Activated T-helper 1 cell treated with anti-CD3 and anti-CD28 coated beads, Interleukin-12 subunit alpha, Interleukin-12 subunit beta, Interleukin-2, Interleukin-4 antibody, amounts not matched to agents 30 ng/mL and 10 ng/mL and 1 ng/mL, durations not matched to agents 14 hours and 24 hours and 36 hours (primary cell): ENCODE results near the gene FAM193A. TPM values are rescaled to one million over a fixed set of nuclear protein-coding genes. Genes with fewer than 3 reads are reported as not detected.
A peak's percentile ranks its signal among the peaks of the same experiment; 100 is the strongest.
"Not testable (repeated sequence)": the region's sequence is repeated elsewhere in the genome, so short reads cannot be mapped to it uniquely, and the experiment has no call there.

Experiments
- DNase-seq: peaks from one replicate; pipeline ENCODE4 v3.0.0; 2021; ENCODE audit warnings: low spot score
- H3K27ac Mint-ChIP-seq: one replicate; pipeline ENCODE4 v1.8.0; 2021; ENCODE audit warnings: mild to moderate bottlenecking, mixed read lengths
- H3K27me3 Mint-ChIP-seq: one replicate; pipeline ENCODE4 v1.8.0; 2022; ENCODE audit warnings: mild to moderate bottlenecking, moderate library complexity, mixed read lengths; ENCODE audit not compliant: insufficient read depth
- H3K36me3 Mint-ChIP-seq: one replicate; pipeline ENCODE4 v1.8.0; 2021; ENCODE audit warnings: low read depth, mixed read lengths
- H3K4me1 Mint-ChIP-seq: one replicate; pipeline ENCODE4 v1.8.0; 2021; ENCODE audit warnings: low read depth, mixed read lengths
- H3K4me3 Mint-ChIP-seq: one replicate; pipeline ENCODE4 v1.8.0; 2021; ENCODE audit warnings: mild to moderate bottlenecking, moderate library complexity, mixed read lengths
- H3K9me3 Mint-ChIP-seq: one replicate; pipeline ENCODE4 v1.8.0; 2021; ENCODE audit warnings: mixed read lengths
- intact Hi-C: fragments of 100-400 bp; cut with micrococcal nuclease; formaldehyde crosslinking; loops from one replicate; pipeline ENCODE4 v1.15.1; 2024
- total RNA-seq: library from RNA; stranded (reverse); gene quantifications from 2 replicates; pipeline ENCODE4 v1.2.3, GENCODE V29; 2022

FAM193A gene
- total RNA-seq, 1 donor from 2014 or later = 32.2 TPM

DNA sequence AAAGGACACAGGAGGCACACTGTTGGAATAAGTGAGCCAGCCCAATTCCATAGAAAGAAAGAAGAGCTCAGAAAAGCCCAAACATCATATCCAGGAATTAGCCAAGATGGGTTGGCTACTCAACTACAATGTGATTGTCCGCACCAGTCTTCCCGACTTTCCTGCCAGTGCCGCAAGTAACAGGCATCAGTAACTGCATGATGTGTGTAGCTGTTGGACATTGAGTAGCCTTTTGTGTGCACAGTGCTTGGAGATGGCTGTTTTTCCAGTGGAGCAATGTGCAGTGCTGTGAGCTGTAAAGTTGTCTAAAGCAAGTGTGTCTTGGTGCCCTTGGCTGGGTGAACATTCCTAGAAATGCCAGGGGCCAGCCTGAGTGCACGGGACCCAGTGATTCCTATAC, 29.2 kb upstream of the FAM193A start:
- intact Hi-C loops = no loop called here
- peaks cover 30% of the 10 kb centered on the region for H3K36me3 Mint-ChIP-seq

DNA sequence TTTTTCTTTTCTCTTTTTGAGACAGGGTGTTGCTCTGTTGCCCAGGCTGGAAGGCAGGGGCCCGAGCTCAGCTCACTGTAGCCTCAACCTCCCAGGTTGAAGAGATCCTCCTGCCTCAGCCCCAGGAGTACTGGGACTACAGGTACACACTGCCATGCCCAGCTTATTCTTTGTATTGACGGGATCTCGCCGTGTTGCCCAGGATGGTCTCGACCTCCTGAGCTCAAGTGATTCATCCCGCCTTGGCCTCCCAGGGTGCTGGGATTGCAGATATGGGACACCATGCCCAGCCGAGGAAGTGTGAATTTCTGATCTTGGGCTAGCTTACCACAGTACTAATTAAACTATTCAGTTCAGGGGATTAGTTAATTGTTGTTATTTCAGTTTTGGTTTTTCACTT, 28.6 kb upstream of the FAM193A start:
- intact Hi-C loops = no loop called here
- H3K9me3 Mint-ChIP-seq = no peaks in the 10 kb centered on the region
- DNase-seq = no peak
- H3K36me3 Mint-ChIP-seq = peaks cover 32% of the 10 kb centered on the region
- peaks cover 19% of the 10 kb centered on the region for H3K4me1 Mint-ChIP-seq
- no peak overlapping the region for H3K4me3 Mint-ChIP-seq
- H3K27ac Mint-ChIP-seq = no peak overlapping the region
- no peaks in the 10 kb centered on the region for H3K27me3 Mint-ChIP-seq

More for the DNA sequence above, 29.2 kb upstream of the FAM193A start:
- Mint-ChIP-seq H3K4me1 (peaks cover 19% of the 10 kb centered on the region), H3K27ac (no peak overlapping the region), H3K9me3 (no peaks in the 10 kb centered on the region), H3K27me3 (no peaks in the 10 kb centered on the region), H3K4me3 (no peak overlapping the region)
- DNase-seq = no peak

DNA sequence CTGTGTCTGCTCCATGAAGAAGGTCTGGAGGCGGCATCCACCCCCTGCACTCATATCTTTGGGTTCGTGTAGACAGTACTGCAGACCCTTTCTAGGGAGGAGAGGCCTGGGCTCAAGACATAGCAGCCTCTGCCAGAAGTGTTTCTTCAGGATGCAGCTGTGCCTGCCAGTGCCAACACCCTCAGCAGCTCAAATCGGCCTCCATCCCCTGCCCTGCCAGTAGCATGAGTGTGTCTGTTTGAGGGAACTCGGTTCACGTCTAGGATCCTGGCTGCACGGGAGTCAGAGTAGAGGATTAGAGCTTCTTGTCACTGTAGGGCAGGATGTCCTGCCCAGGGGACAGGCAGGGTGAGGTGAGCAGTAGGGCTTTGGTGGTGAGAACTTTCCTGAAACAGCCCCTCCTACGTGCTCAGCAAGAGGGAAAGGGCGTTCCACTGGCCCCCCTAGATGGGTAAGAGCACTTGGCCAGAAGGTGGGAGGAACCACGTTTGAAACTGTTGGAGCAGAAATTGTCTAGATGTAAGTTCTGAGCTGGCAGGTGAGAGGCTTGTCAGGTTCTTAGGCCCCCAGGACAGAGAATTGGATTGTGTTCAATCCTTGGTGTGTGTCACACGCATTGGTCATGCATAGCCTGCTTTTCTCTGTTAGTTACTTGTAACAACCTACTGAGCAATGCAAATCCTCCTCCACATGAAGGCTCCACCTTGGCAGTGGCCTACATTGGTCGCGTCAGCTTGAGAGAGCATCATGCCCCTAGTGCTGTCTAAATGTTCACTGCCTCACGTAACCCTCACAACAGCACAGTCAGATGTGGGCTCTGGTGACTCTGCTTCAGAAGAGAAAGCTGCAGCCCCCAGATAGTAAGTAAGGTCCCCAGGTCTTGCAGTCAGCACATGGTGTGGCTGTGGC, 25.8 kb upstream of the FAM193A start:
- Mint-ChIP-seq H3K36me3 (peaks cover 53% of the 10 kb centered on the region), H3K9me3 (no peaks in the 10 kb centered on the region), H3K27me3 (no peaks in the 10 kb centered on the region), H3K27ac (peak overlapping the region; percentile 61), H3K4me3 (no peak overlapping the region), H3K4me1 (peaks cover 19% of the 10 kb centered on the region)
- DNase-seq = no peak
- intact Hi-C loops = no loop called here

DNA sequence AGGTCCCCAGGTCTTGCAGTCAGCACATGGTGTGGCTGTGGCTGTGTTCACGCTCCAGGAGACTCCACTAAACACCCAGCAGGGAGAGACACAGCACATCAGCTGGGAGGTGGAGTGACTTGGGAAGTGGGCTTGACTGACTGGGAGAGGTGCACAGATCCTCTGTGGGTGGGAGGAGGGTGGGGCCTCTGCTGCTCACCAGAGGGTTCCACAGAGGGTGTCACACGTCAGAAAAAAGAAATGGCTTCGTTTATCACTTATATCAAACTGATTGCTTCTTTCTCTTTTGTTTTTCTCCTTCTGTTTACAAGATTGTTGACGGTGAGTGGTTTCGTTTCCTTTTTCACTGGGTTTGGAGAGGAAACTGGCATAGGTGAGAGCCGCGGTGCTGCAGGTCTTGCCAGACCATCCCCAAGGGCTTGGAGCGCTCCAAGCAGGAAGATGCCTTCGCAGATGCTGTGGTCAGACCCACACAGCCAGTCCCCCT, 24.8 kb upstream of the FAM193A start:
- Mint-ChIP-seq H3K4me3 (no peak overlapping the region), H3K9me3 (no peaks in the 10 kb centered on the region), H3K36me3 (peaks cover 61% of the 10 kb centered on the region), H3K27me3 (no peaks in the 10 kb centered on the region), H3K4me1 (peaks cover 19% of the 10 kb centered on the region), H3K27ac (peak overlapping the region; percentile 10)
- no peak for DNase-seq
- intact Hi-C loops = no loop called here

DNA sequence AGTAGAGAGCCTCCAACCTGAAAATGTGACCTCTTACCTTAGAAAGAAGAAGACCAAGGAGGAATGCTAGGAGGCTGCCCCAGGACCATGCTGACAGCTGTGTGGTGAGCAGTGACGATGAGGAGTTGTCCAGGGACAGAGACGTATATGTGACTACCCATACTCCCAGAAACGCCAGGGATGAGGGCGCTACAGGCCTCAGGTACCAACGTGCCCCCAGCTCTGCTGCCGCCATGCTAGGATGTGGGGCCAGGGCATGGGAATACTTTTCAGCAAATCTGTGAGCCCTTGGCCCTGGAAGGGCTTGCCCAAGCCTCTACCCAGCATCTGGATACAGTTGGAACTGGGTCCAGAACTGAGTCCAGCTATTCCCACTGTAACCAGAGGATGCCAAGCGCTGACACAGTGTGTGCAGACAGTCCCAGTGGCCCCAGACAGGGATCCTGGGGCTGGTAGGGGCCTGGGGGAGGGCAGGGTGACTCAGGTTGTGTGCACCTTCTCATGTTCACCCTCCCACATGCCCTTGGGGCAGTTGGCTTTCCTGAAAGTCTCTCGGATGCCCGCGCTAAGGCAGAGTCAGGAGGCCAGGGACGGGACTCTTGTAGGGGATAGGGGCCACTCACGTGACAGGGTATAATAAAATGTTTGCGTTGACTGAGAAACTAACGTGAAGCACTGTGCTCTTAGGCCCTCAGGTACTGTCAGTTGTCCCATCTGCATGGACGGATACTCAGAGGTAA, 23.9 kb upstream of the FAM193A start:
- H3K4me3 Mint-ChIP-seq = no peak overlapping the region
- no peaks in the 10 kb centered on the region for H3K9me3 Mint-ChIP-seq
- DNase-seq = no peak
- H3K4me1 Mint-ChIP-seq = peaks cover 11% of the 10 kb centered on the region
- peaks cover 54% of the 10 kb centered on the region for H3K36me3 Mint-ChIP-seq
- H3K27me3 Mint-ChIP-seq = no peaks in the 10 kb centered on the region
- H3K27ac Mint-ChIP-seq = no peak overlapping the region
- intact Hi-C loops = no loop called here

DNA sequence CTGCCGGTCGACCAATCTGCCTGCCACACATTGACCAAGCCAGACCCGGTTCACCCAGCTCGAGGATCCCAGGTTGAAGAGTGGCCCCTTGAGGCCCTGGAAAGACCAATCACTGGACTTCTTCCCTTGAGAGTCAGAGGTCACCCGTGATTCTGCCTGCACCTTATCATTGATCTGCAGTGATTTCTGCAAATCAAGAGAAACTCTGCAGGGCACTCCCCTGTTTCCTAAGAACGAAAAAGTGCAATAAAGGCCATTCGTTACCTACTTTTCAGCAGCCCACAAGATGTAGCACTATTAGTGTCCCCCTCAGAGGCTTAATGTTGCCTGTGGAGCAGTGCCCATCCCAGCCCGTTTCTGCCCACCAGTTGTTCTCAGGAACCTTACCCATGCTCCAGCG, 22.3 kb upstream of the FAM193A start:
- DNase-seq, H3K27ac Mint-ChIP-seq, H3K4me3 Mint-ChIP-seq, H3K27me3 Mint-ChIP-seq, H3K9me3 Mint-ChIP-seq, intact Hi-C loops, H3K4me1 Mint-ChIP-seq: not testable (repeated sequence)
- H3K36me3 Mint-ChIP-seq = peaks cover 47% of the 10 kb centered on the region

DNA sequence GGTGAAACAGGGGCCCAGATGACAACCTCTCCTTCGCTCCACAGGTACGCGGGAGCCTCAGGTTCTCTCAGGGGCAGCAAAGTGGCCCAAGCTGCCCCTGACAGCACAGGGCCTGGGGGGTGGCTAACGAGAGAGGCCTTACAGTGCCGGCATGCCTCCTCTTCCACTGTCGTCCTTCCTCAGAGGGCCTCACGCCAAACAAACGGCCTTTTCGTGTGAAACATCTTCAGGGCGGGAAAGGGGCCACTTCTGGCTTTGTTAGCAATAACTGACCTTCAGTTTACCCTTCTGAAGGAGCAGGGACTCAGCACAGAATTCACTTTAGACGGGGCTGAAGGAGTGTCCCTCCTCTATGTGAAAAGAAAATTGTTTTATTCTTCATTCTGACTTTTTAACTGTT, 21.5 kb upstream of the FAM193A start:
- H3K4me3 Mint-ChIP-seq, H3K4me1 Mint-ChIP-seq, DNase-seq, intact Hi-C loops, H3K27ac Mint-ChIP-seq, H3K27me3 Mint-ChIP-seq, H3K9me3 Mint-ChIP-seq: not testable (repeated sequence)
- peaks cover 45% of the 10 kb centered on the region for H3K36me3 Mint-ChIP-seq

DNA sequence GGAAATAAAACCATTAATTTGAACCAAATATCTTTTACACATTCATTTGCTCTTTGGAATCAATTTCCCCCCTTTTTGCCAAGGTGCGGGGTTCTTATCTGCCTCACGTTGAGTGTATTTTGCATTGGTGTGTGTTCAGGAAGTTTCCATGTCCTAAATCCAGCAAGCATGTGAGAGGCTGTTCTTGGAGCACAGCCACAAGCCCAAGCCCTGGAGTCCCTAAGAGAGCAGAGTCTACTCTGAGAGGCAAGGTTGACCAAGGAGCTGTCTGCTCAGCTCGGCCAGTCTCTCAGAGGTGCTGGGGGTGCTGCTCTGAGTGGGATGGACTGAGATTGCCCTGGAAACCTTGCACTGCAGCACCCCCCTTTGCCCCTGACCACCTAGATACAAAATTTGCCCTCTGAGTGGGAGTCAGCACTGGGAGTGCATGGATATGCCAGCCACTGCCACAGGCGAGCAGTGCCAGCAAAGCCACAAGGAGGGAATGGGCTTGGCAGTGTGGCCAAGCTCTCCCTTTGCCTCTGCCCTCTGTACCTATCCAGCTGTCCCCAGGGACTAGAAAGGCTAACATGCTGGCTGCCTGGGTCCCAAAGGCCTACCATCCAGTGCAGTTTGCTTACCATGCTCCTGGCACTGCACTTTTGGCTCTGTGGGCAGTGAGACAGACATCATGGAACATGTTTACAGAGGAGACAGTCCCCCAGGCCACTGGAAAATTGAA, 20.5 kb upstream of the FAM193A start:
- no peak for DNase-seq
- Mint-ChIP-seq H3K4me1 (no peaks in the 10 kb centered on the region), H3K9me3 (no peaks in the 10 kb centered on the region), H3K27me3 (no peaks in the 10 kb centered on the region), H3K4me3 (no peak overlapping the region), H3K27ac (no peak overlapping the region), H3K36me3 (peaks cover 40% of the 10 kb centered on the region)
- intact Hi-C loops = no loop called here

DNA sequence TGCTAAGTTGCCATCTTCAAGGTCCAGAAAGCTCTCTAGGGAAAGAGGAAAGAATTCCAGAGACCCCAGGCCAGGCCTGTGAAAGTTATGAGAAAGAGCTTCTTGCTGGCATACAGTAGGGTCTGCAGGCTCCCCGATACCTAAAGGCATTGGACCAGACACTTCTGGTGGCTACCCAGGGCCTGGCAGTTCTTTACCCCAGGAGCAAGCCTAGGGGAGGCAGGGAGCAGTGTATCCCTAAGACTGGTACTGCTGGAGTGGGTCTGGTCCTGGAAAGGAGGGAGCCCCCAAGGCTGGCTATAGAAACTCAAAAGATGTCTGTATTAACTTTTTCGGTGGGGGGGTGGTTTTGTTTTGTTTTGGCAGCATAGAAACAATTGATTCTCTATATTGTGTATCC, 19.8 kb upstream of the FAM193A start:
- Mint-ChIP-seq H3K4me1 (no peaks in the 10 kb centered on the region), H3K4me3 (no peak overlapping the region), H3K27ac (no peak overlapping the region), H3K27me3 (no peaks in the 10 kb centered on the region), H3K36me3 (peaks cover 40% of the 10 kb centered on the region), H3K9me3 (no peaks in the 10 kb centered on the region)
- no peak for DNase-seq
- intact Hi-C loops = no loop called here

DNA sequence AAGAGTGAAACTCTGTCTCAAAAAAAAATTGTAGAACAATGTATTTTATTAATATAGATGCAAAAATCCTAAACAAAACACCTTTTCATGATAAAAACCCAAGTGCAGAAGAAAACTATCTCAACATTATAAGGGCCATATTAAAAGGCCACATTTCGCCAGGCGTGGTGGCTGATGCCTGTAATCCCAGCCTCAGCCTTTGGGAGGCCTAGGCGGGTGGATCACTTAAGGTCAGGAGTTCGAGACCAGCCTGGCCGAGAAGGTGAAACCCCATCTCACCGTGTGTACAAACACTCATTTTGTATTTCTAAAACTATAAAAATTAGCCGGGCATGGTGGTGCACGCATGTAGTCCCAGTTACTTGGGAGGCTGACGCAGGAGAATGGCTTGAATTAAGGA, 9.9 kb upstream of the FAM193A start:
- Mint-ChIP-seq H3K27me3 (peaks cover 5% of the 10 kb centered on the region), H3K4me1 (no peaks in the 10 kb centered on the region), H3K27ac (no peak overlapping the region), H3K4me3 (no peak overlapping the region), H3K36me3 (no peaks in the 10 kb centered on the region), H3K9me3 (no peaks in the 10 kb centered on the region)
- DNase-seq = no peak
- intact Hi-C loops = no loop called here

DNA sequence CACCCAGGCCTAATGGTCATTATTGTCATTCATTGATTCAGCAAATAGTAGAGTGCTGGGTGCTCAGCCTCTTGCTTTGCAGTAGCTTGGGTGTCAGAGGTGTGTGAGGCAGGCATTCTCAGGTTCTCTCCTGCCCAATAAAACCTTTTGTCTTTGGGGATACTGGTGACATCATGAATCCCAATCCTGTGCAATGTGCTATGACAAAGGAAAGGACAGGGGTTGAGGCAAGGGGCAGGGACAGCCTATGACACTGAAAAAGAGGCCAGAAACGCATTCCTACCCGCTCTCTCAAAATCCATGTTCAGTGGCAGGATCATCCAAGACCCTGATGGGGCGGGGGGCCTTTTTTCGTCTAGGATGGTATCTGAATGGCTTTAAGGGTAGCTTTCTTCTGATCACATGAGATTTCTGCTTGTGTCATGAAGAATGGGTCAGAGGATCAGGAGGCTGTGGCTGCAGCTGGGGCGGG, 1.5 kb upstream of the FAM193A start:
- Mint-ChIP-seq H3K27ac (peak overlapping the region; percentile 97), H3K9me3 (no peaks in the 10 kb centered on the region), H3K4me1 (peaks cover 11% of the 10 kb centered on the region), H3K27me3 (peaks cover 7% of the 10 kb centered on the region), H3K36me3 (peaks cover 6% of the 10 kb centered on the region), H3K4me3 (peak overlapping the region; percentile 89)
- intact Hi-C loops = loop anchor here (1.0 to 5.0 kb wide), 5 partner anchors 36 to 1188 kb away; partner anchors contain the start of genes NELFA and UVSSA
- DNase-seq = no peak

DNA sequence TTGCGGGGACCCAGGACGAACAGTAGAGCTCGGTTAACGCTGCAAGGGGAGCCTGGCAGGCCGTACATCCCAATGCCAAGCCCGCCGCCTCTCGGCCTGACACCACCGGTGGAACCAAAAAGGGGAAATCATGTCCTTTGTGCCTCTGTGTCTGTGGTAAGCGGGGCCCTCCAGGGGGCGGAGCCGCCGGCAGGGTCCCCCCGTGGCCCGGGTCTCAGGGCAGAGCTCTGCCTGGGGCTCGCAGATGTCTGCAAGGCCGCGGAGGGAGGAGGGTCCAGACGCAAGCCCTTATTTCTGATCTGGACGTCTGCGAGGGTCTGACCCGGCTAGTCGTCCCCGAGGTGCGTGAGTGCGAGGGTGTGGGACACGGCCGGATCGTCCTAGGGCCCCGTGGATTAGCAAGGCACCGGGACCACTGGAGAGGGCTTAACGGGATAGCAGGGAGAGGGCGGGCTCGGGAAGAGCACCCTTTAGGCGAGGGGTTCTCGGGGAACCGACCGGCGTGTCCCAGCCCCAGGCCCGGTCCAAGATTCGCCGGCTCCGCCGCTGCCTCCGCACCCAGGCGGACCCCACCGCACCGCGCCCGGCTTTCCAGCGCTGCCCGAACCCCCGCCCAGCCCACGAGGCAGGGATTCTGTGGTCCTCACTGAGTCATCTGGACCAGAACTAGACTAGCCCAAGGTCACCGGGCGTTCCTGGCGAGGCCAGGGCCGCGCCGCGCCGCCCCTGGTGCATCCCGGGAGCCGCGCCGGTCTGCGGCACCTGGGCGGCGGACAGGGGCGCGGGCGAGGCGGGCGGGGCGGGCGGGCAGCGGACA, 863 bp upstream of the FAM193A start:
- Mint-ChIP-seq H3K4me1 (peaks cover 11% of the 10 kb centered on the region), H3K4me3 (peak overlapping the region; percentile 89), H3K27ac (peak overlapping the region; percentile 97), H3K36me3 (peaks cover 6% of the 10 kb centered on the region), H3K9me3 (no peaks in the 10 kb centered on the region), H3K27me3 (peaks cover 6% of the 10 kb centered on the region)
- peak; percentile 52 for DNase-seq
- intact Hi-C loops = loop anchor here (1.0 to 5.0 kb wide), 17 partner anchors 36 to 1188 kb away; partner anchors contain the start of genes ADD1, CFAP99, GRK4 and HAUS3
